K562 (cell line): ENCODE measurements around the gene AIF1L. TPM values are rescaled to one million over a fixed set of nuclear protein-coding genes. Genes with fewer than 3 reads are reported as not detected.

Experiments used
- ATAC-seq: fragments of 200-7000 bp; cut with Tn5 transposase; 3 replicates; pipeline ENCODE4 v1.9.1; 2020; ENCODE audit warnings: moderate library complexity
- BruUV-seq: library from RNA; stranded (reverse); fragments of 400-500 nt; replicated peaks from 2 replicates; lab custom pipeline; 2021; lab: Mats Ljungman, UMichigan
- CTCF ChIA-PET: fragments of 300-600 bp; formaldehyde crosslinking; extraction: SDS; loops from one replicate; lab custom pipeline; 2021; ENCODE audit warnings: low intra/inter-chr PET ratio; lab: Yijun Ruan, JAX
- POLR2A ChIA-PET: fragments of 300-600, 350-650 bp; sonication (Branson Sonifier 250); formaldehyde crosslinking; extraction: SDS; loops from one replicate; lab custom pipeline; 2021; ENCODE audit warnings: antibody characterized with exemption, inconsistent platforms; lab: Yijun Ruan, JAX
- DNase-seq, 4 experiments: peaks; one replicate each; pipeline versions ENCODE4 v3.0.0 to v3.0.0-alpha.2; 2011 to 2018; ENCODE audit warnings: low spot score in 3 of 4, mixed read lengths in 3 of 4; ENCODE audit errors: extremely low read depth in 1 of 4
- FAIRE-seq: peaks from 2 replicates; lab custom pipeline; 2011; peaks lifted over from hg19 to GRCh38; lab: Jason Lieb, UNC
- H2AFZ ChIP-seq: 2 replicates; pipeline ENCODE4 v1.6.0; 2011; ENCODE audit warnings: low read depth, low read length, control low read depth, inconsistent platforms
- H3K27ac ChIP-seq: fragments of 200-600 bp; 3 replicates; pipeline ENCODE4 v1.8.0; 2011; ENCODE audit warnings: low read depth, mild to moderate bottlenecking, control low read depth, inconsistent platforms, low read length, moderate library complexity, mixed read lengths; ENCODE audit errors: extremely low read depth
- H3K27me3 ChIP-seq, 2 experiments: fragments of 300-600 bp in 1 of 2; 2 replicates in 1 of 2; 3 replicates in 1 of 2; pipeline versions ENCODE4 v1.6.0 to v1.8.0; 2011; ENCODE audit warnings: inconsistent platforms in 2 of 2, low read length in 2 of 2, mild to moderate bottlenecking in 1 of 2, mixed read lengths in 1 of 2, moderate library complexity in 1 of 2; ENCODE audit not compliant: control insufficient read depth in 2 of 2, insufficient read depth in 2 of 2
- H3K36me3 ChIP-seq: fragments of 300-600 bp; 3 replicates; pipeline ENCODE4 v1.8.0; 2011; ENCODE audit warnings: mild to moderate bottlenecking, low read length, inconsistent platforms; ENCODE audit not compliant: control insufficient read depth, insufficient read depth
- H3K4me1 ChIP-seq, 2 experiments: fragments of 200-600 bp in 1 of 2; replicated peaks in 1 of 2; 2 replicates in 1 of 2; 3 replicates in 1 of 2; pipeline versions ENCODE4 v1.5.1 to v1.8.0; 2011; ENCODE audit warnings: inconsistent platforms in 2 of 2, low read length in 2 of 2, mild to moderate bottlenecking in 1 of 2, mixed read lengths in 1 of 2, moderate library complexity in 1 of 2; ENCODE audit not compliant: control insufficient read depth in 2 of 2, insufficient read depth in 2 of 2
- H3K4me2 ChIP-seq: 2 replicates; pipeline ENCODE4 v1.6.1; 2011; ENCODE audit warnings: low read length, control low read depth, inconsistent platforms, mixed read lengths; ENCODE audit not compliant: insufficient read depth
- H3K4me3 ChIP-seq: fragments of 200-600 bp; sonication (generic), shearing (Covaris generic); 2 replicates; pipeline ENCODE4 v1.5.1; 2016; ENCODE audit warnings: control low read depth, inconsistent platforms
- H3K79me2 ChIP-seq: fragments of 200-600 bp; 3 replicates; pipeline ENCODE4 v1.8.0; 2011; ENCODE audit warnings: low read length, inconsistent platforms; ENCODE audit not compliant: control insufficient read depth, insufficient read depth
- H3K9ac ChIP-seq, 2 experiments: 2 replicates each; pipeline versions ENCODE4 v1.6.0 to v1.6.1; 2011; ENCODE audit warnings: low read depth in 2 of 2, low read length in 2 of 2, control low read depth in 1 of 2, inconsistent platforms in 1 of 2, mild to moderate bottlenecking in 1 of 2, mixed read lengths in 1 of 2; ENCODE audit not compliant: insufficient read depth in 1 of 2
- H3K9me1 ChIP-seq: one replicate; pipeline ENCODE4 v1.6.0; 2011; ENCODE audit warnings: inconsistent platforms, mild to moderate bottlenecking, low read length, moderate library complexity; ENCODE audit not compliant: control insufficient read depth, insufficient read depth
- H3K9me3 ChIP-seq: replicated peaks from 2 replicates; pipeline ENCODE4 v1.5.1; 2011; ENCODE audit warnings: low read depth, low read length, inconsistent platforms; ENCODE audit not compliant: control insufficient read depth, insufficient read depth
- H4K20me1 ChIP-seq: replicated peaks from 2 replicates; pipeline ENCODE4 v1.6.1; 2011; ENCODE audit warnings: low read length, inconsistent platforms, mixed read lengths; ENCODE audit not compliant: control insufficient read depth, insufficient read depth
- NCOA6 ChIP-seq: fragments of 450-650 bp; IDR thresholded peaks from 2 replicates; pipeline ENCODE4 v1.6.1; 2017; ENCODE audit warnings: mild to moderate bottlenecking
- WGBS: fragments of 100-300 bp; shearing (Covaris generic); methylation state at CpG from one replicate; pipeline ENCODE4 v1.1.6; 2016; ENCODE audit warnings: low coverage, mixed read lengths; ENCODE audit not compliant: insufficient coverage; ENCODE audit errors: missing lambda C conversion rate; 5-methylcytosine and 5-hydroxymethylcytosine counted together
- in situ Hi-C: fragments of 300-500 bp; cut with MboI; formaldehyde crosslinking; loops from 4 replicates; pipeline ENCODE4 v1.15.0; 2018; ENCODE audit warnings: inconsistent platforms, mixed read lengths
- intact Hi-C: fragments of 100-400 bp; cut with micrococcal nuclease; formaldehyde crosslinking; loops from 2 replicates; pipeline ENCODE4 v1.14.2; 2022
- polyA plus RNA-seq, 8 experiments: library from polyadenylated mRNA; depleted of rRNA in 4 of 8; stranded (reverse) in 5 of 8; unstranded in 3 of 8; fragments of >200 nt; fragmentation: Nextera tagmentation in 2 of 8; fragmentation: Illumina TruSeq in 1 of 8; extraction: Ambion mirVana in 2 of 8; extraction: Trizol in 1 of 8; gene quantifications; 2 replicates each; pipeline versions ENCODE4 v1.2.1 to v1.2.3, GENCODE V29; 2011 to 2014; ENCODE audit warnings: inconsistent platforms in 1 of 8, missing spikeins in 1 of 8
- total RNA-seq, 7 experiments: library from RNA; depleted of rRNA in 6 of 7; stranded (reverse); fragments of >200 nt in 6 of 7; fragmentation: Illumina TruSeq in 2 of 7; extraction: Trizol in 2 of 7; gene quantifications; 2 replicates each; pipeline versions ENCODE4 v1.2.1 to v1.2.3, GENCODE V29; 2011 to 2021; ENCODE audit warnings: low replicate concordance in 1 of 7
- TF ChIP-seq, protein P1 (sequence below): fragments of 450-650 bp; IDR thresholded peaks from 2 replicates; pipeline ENCODE4 v1.6.1; 2016; ENCODE audit warnings: borderline replicate concordance
- TF ChIP-seq, protein P2 (sequence below), 2 experiments: fragments of 450-650 bp in 1 of 2; sonication (generic) in 1 of 2; formaldehyde crosslinking in 1 of 2; IDR thresholded peaks in 1 of 2; conservative IDR thresholded peaks in 1 of 2; 2 replicates each; pipeline versions ENCODE4 v1.6.1 to v1.8.1; 2016 to 2023; ENCODE audit warnings: mild to moderate bottlenecking in 2 of 2, moderate library complexity in 2 of 2, inconsistent platforms in 1 of 2, missing genetic modification reagents in 1 of 2
- TF ChIP-seq, protein P3 (sequence below): sonication (generic); formaldehyde crosslinking; IDR thresholded peaks from 2 replicates; pipeline ENCODE4 v1.8.1; 2023; ENCODE audit warnings: mild to moderate bottlenecking, missing genetic modification reagents, moderate library complexity
- TF ChIP-seq, protein P4 (sequence below), 2 experiments: fragments of 450-650 bp in 1 of 2; sonication (generic) in 1 of 2; formaldehyde crosslinking; conservative IDR thresholded peaks; 2 replicates each; pipeline versions ENCODE4 v1.4.0 to v1.8.1; 2020 to 2022; ENCODE audit warnings: mild to moderate bottlenecking in 1 of 2, missing genetic modification reagents in 1 of 2
- TF ChIP-seq, protein P5 (sequence below): sonication (generic); formaldehyde crosslinking; IDR thresholded peaks from 2 replicates; pipeline ENCODE4 v1.8.1; 2023; ENCODE audit warnings: mild to moderate bottlenecking, missing genetic modification reagents

Gene AIF1L
- total and polyA plus RNA-seq, 9 of the 15 experiments (the other 6 are each of a cell fraction or from before 2014, with no cell fraction given), result 0.34 to 9.1 (median 1.3) TPM

DNA sequence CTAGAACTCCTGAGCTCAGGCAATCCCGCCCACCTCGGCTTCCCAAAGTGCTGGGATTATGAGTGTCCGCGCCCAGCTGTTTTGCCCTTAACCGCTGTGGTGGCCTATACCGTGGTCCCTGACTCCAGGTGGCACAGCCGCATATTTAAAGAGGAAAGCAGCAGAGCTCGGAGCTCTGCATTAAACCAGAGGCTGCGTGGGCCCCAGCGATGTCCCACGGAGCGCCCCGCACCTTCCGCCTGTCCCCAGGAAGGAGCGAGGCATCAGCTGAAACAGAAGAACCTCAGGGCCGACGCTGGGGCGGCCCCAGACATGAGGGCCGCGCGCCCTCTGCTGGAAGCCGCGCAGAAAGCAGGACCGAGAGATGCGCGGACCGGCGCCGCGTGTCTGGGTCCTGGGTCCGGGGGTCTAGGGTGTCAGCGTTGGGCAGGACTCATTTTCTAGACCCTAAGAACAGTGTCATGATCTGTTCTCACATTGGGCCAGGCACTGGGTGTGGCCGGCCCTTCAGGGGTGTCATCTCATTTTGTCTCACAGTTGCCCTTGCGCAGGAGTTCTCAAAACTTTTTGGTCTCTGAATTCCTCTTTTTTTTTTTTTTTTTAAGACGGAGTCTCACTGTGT, 49.6 kb upstream of the AIF1L start:
- H3K4me2 ChIP-seq, result peak overlapping the region; percentile 16; the same call in 1 of the 2 replicates
- CTCF ChIA-PET, result interaction anchor here (0.5 to 8.2 kb wide), 17 partner anchors 8 to 339 kb away, joined by 3 to 201 read pairs (median 5); partner anchors contain the start of gene LAMC3
- peaks cover 55 to 73% of the 10 kb centered on the region in 2 experiments for H3K27me3 ChIP-seq
- H3K9me3 ChIP-seq, result no peaks in the 10 kb centered on the region
- FAIRE-seq, result peak; percentile 55
- H3K27ac ChIP-seq, result no peak overlapping the region
- in situ Hi-C loops (no loop called here), intact Hi-C loops (loop anchor here (1.0 to 2.0 kb wide), 6 partner anchors 30 to 275 kb away; no protein-coding TSS in a partner anchor)
- POLR2A ChIA-PET, result interaction anchor here (0.5 to 99.3 kb wide), 35 partner anchors 10 to 236 kb away, joined by 3 to 3336 read pairs (median 5); partner anchors contain the start of genes AIF1L and NUP214
- peak overlapping the region; percentile 40 for H2AFZ ChIP-seq
- H3K79me2 ChIP-seq, result no peaks in the 10 kb centered on the region
- no peak overlapping the region for H3K4me3 ChIP-seq
- peak in 3 of 4 experiments; percentile 99 to 100 (median 99) for DNase-seq
- 13% methylated on average over 35 of the region's 35 CpGs for WGBS
- TF ChIP-seq, protein P1, sequence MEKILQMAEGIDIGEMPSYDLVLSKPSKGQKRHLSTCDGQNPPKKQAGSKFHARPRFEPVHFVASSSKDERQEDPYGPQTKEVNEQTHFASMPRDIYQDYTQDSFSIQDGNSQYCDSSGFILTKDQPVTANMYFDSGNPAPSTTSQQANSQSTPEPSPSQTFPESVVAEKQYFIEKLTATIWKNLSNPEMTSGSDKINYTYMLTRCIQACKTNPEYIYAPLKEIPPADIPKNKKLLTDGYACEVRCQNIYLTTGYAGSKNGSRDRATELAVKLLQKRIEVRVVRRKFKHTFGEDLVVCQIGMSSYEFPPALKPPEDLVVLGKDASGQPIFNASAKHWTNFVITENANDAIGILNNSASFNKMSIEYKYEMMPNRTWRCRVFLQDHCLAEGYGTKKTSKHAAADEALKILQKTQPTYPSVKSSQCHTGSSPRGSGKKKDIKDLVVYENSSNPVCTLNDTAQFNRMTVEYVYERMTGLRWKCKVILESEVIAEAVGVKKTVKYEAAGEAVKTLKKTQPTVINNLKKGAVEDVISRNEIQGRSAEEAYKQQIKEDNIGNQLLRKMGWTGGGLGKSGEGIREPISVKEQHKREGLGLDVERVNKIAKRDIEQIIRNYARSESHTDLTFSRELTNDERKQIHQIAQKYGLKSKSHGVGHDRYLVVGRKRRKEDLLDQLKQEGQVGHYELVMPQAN, result no peak
- TF ChIP-seq, protein P2, sequence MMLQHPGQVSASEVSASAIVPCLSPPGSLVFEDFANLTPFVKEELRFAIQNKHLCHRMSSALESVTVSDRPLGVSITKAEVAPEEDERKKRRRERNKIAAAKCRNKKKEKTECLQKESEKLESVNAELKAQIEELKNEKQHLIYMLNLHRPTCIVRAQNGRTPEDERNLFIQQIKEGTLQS (IDR thresholded peaks at IDR 0.05), result no peak
- TF ChIP-seq, protein P2 (CRISPR knock-in tag; conservative IDR thresholded peaks at IDR 0.05), result peak; percentile 93
- TF ChIP-seq NCOA6, result no peak
- TF ChIP-seq, protein P3, sequence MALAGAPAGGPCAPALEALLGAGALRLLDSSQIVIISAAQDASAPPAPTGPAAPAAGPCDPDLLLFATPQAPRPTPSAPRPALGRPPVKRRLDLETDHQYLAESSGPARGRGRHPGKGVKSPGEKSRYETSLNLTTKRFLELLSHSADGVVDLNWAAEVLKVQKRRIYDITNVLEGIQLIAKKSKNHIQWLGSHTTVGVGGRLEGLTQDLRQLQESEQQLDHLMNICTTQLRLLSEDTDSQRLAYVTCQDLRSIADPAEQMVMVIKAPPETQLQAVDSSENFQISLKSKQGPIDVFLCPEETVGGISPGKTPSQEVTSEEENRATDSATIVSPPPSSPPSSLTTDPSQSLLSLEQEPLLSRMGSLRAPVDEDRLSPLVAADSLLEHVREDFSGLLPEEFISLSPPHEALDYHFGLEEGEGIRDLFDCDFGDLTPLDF, result peak; percentile 93
- TF ChIP-seq, protein P4, sequence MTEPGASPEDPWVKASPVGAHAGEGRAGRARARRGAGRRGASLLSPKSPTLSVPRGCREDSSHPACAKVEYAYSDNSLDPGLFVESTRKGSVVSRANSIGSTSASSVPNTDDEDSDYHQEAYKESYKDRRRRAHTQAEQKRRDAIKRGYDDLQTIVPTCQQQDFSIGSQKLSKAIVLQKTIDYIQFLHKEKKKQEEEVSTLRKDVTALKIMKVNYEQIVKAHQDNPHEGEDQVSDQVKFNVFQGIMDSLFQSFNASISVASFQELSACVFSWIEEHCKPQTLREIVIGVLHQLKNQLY (CRISPR knock-in tag; conservative IDR thresholded peaks at IDR 0.05), result peak in 1 of 2 experiments; percentile 95; a peak in 2 of 4 replicates
- TF ChIP-seq, protein P5, sequence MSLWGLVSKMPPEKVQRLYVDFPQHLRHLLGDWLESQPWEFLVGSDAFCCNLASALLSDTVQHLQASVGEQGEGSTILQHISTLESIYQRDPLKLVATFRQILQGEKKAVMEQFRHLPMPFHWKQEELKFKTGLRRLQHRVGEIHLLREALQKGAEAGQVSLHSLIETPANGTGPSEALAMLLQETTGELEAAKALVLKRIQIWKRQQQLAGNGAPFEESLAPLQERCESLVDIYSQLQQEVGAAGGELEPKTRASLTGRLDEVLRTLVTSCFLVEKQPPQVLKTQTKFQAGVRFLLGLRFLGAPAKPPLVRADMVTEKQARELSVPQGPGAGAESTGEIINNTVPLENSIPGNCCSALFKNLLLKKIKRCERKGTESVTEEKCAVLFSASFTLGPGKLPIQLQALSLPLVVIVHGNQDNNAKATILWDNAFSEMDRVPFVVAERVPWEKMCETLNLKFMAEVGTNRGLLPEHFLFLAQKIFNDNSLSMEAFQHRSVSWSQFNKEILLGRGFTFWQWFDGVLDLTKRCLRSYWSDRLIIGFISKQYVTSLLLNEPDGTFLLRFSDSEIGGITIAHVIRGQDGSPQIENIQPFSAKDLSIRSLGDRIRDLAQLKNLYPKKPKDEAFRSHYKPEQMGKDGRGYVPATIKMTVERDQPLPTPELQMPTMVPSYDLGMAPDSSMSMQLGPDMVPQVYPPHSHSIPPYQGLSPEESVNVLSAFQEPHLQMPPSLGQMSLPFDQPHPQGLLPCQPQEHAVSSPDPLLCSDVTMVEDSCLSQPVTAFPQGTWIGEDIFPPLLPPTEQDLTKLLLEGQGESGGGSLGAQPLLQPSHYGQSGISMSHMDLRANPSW, result peak; percentile 100
- H3K9me1 ChIP-seq, result no peaks in the 10 kb centered on the region
- no peaks in the 10 kb centered on the region for H3K36me3 ChIP-seq
- peak; percentile 93 for ATAC-seq
- H3K9ac ChIP-seq, result peak overlapping the region in 1 of 2 experiments; percentile 51; a peak in 2 of 4 replicates
- H4K20me1 ChIP-seq, result peaks cover 29% of the 10 kb centered on the region
- no TSS peak for BruUV-seq
- H3K4me1 ChIP-seq, result peaks cover 0 to 23% of the 10 kb centered on the region in 2 experiments; a peak in 3 of 5 replicates
